Activated CD4-positive, alpha-beta T cell treated with anti-CD3 and anti-CD28 coated beads, Interleukin-2, amount 10 ng/mL, durations not matched to agents 7 days and 5 days (primary cell): ENCODE data around the gene CFAP74. TPM values are rescaled to one million over a fixed set of nuclear protein-coding genes. Genes with fewer than 3 reads are reported as not detected.
"Not testable (repeated sequence)": the region's sequence is repeated elsewhere in the genome, so short reads cannot be mapped to it uniquely, and the experiment has no call there.

Source experiments
- CTCF ChIA-PET: fragments of 350-600 bp; sonication (Branson Sonifier 250); formaldehyde crosslinking; loops from one replicate; lab custom pipeline; 2021; ENCODE audit warnings: antibody characterized with exemption; lab: Charles Lee
- POLR2A ChIA-PET: fragments of 350-600 bp; sonication (Branson Sonifier 250); formaldehyde crosslinking; loops from one replicate; lab custom pipeline; 2021; ENCODE audit warnings: antibody characterized with exemption; lab: Charles Lee
- DNase-seq: peaks from one replicate; pipeline ENCODE4 v3.0.0-alpha.2; 2020
- H3K27ac Mint-ChIP-seq: one replicate; pipeline ENCODE4 v1.8.0; 2021; ENCODE audit warnings: mild to moderate bottlenecking, moderate library complexity, mixed read lengths
- H3K27me3 Mint-ChIP-seq: one replicate; pipeline ENCODE4 v1.8.0; 2021; ENCODE audit warnings: mixed read lengths
- H3K36me3 Mint-ChIP-seq: one replicate; pipeline ENCODE4 v1.8.0; 2021; ENCODE audit warnings: low read depth, mixed read lengths
- H3K4me1 Mint-ChIP-seq: one replicate; pipeline ENCODE4 v1.8.0; 2021; ENCODE audit warnings: mixed read lengths
- H3K4me3 Mint-ChIP-seq: one replicate; pipeline ENCODE4 v1.8.0; 2021; ENCODE audit warnings: mild to moderate bottlenecking, moderate library complexity, mixed read lengths
- H3K9me3 Mint-ChIP-seq: one replicate; pipeline ENCODE4 v1.8.0; 2021; ENCODE audit warnings: mixed read lengths
- total RNA-seq, 2 experiments: library from RNA; stranded (reverse); gene quantifications; one replicate each; pipeline ENCODE4 v1.2.3, GENCODE V29; 2021

Gene CFAP74
- total RNA-seq, 2 experiments from 2014 or later: not detected

DNA sequence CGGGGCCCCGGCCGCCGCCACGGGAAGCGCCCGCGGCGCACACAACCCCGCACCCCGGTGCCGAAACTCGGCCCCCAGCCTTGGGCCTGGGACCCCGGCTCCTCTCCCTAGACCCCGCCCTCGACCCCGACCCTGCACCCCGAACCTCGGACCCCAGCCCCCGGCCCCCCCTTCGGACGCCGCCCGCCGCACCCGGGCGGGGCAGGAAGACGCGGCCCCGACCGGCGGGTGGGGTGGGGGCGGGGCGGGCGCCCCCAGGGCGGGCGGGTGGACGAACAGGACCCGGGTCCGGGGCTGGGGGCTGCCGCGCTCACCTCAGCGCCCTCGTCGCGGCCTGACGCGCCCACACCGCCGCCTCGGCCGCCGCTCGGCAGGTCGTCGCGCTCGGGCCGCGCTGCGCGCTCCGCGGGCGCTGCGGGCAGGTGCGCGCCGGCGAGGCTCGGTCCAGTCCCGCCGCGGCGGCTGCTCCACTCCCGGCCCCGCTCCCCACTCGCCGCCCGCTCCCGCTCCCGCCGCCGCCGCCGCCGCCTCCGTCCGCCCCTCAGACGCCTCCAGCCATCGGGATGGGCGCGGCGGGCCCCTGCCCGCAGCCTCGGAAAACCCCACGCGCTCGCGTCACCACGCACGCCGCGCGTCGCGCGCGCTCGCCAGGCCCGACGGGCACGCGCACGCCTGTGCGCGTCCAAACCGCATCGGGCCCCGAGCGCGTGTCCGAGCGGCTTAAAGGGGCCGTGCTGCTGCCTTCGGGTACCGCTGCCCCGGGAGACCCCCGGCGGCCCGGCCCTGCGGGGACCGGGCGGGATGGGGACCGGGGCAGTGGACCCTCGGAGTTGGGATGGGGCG lies 112.9 kb downstream of the CFAP74 start, which contains the start of gene GNB1:
Gene GNB1, minus strand, starts transcription at position 582 of the 843 bp plus-strand sequence. CDS start 65,634 bp downstream, outside the sequence.
- Mint-ChIP-seq H3K27ac (peak within 1 kb of the TSS; percentile 94), H3K4me3 (peak within 1 kb of the TSS; percentile 84), H3K9me3 (no peaks in the 10 kb centered on the region), H3K36me3 (peaks cover 24% of the 10 kb centered on the region), H3K27me3 (no peaks in the 10 kb centered on the region), H3K4me1 (peaks cover 52% of the 10 kb centered on the region)
- ChIA-PET POLR2A (no interaction called here), CTCF (interaction anchor here (1.9 kb wide), 1 partner anchor 15 kb away, joined by 8 read pairs; no protein-coding TSS in a partner anchor)
- peak; percentile 84 for DNase-seq

DNA sequence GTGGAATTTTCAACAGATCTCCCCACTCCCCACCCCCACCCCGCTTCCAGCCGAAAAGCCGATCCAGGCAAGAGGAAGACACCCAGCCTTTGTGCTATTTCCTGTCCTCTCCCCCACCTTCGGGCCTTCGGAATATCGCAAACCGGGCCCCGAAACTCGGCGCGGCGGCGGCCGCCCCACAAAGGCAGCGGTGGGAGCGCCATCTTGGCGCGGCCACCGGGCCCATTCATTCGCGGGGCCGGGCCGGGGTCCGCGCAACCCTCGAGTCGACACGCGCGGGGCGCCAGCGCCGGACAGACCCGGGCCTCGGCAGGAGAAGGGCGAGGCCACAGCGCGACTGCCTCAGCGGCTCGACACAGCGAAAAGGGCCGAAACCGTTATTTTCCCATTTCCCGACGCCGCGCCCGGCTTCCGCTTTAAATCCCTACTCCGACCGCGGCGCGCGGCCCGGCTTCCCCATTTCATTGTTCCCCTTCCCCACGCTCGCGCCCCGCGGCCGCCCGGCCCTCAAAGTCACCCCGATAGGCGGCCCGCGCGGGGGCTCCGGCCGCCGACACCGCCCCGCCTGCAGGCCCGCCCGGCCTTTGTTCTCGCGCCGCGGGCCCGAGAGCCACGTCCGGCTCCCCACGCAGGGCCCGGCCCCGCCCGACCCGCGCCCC lies 113.6 kb downstream of the CFAP74 start:
- peak overlapping the region; percentile 84 for H3K4me3 Mint-ChIP-seq
- peak; percentile 46 for DNase-seq
- no peaks in the 10 kb centered on the region for H3K9me3 Mint-ChIP-seq
- CTCF ChIA-PET: interaction anchor here (0.8 to 1.8 kb wide), 3 partner anchors 12 to 31 kb away, joined by 3 to 6 read pairs (median 3); no protein-coding TSS in a partner anchor
- peak overlapping the region; percentile 93 for H3K27ac Mint-ChIP-seq
- peaks cover 24% of the 10 kb centered on the region for H3K36me3 Mint-ChIP-seq
- POLR2A ChIA-PET: no interaction called here
- H3K27me3 Mint-ChIP-seq: no peaks in the 10 kb centered on the region
- peaks cover 51% of the 10 kb centered on the region for H3K4me1 Mint-ChIP-seq

DNA sequence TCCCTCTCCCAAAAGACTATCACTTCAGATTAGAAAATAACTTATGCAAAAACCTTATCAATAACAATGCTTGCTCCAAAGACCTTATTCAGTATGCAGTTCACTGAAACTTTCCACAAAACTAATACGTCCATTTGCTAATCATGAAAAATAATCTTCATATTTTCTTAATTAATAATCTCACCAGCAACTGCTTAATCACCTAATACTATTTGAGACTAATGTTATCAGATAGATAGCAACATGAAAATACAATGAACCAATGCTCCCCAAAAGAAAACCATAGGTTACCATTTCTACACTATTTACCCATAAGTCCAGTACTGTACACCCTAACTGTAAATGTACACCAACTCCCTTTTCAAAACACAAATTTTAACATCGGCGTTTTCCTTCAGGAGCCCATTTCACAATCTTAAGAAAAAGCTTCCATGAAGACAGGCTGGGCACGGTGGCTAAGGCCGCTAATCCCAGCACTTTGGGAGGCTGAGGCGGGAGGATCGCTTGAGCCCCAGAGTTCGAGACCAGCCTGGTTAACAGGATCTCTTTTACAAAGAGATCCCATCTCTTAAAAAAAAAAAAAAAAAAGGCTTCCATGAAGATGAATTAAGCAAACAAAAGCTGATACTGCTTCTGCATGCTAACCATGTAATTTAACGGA lies 114.4 kb downstream of the CFAP74 start:
- H3K4me1 Mint-ChIP-seq: peaks cover 47% of the 10 kb centered on the region
- POLR2A ChIA-PET: interaction anchor here (0.8 kb wide), 1 partner anchor 9 kb away, joined by 8 read pairs; no protein-coding TSS in a partner anchor

DNA sequence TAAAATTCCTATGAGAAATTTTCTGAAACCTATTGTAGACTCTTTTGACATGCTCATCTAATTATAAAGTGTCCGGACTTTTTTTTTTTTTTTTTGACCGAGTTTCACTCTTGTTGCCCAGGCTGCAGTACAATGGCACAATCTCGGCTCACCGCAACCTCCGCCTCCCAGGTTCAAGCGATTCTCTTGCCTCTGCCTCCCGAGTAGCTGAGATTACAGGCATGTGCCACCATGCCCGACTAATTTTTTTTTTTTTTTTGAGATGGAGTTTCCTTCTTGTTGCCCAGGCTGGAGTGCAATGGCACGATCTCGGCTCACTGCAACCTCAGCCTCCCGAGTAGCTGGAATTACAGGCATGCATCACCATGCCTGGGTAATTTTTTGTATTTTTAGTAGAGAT lies 119.7 kb downstream of the CFAP74 start:
- POLR2A ChIA-PET, H3K4me3 Mint-ChIP-seq, H3K9me3 Mint-ChIP-seq, H3K27me3 Mint-ChIP-seq, H3K27ac Mint-ChIP-seq, DNase-seq, CTCF ChIA-PET: not testable (repeated sequence)
- peaks cover 58% of the 10 kb centered on the region for H3K4me1 Mint-ChIP-seq
- H3K36me3 Mint-ChIP-seq: peaks cover 34% of the 10 kb centered on the region

More for the DNA sequence above, 114.4 kb downstream of the CFAP74 start:
- peaks cover 26% of the 10 kb centered on the region for H3K36me3 Mint-ChIP-seq
- CTCF ChIA-PET: interaction anchor here (0.6 to 1.9 kb wide), 5 partner anchors 11 to 59 kb away, joined by 3 to 6 read pairs (median 3); no protein-coding TSS in a partner anchor
- H3K27me3 Mint-ChIP-seq: no peaks in the 10 kb centered on the region
- H3K4me3 Mint-ChIP-seq: peak overlapping the region; percentile 84
- DNase-seq: no peak
- no peaks in the 10 kb centered on the region for H3K9me3 Mint-ChIP-seq
- H3K27ac Mint-ChIP-seq: peak overlapping the region; percentile 93

DNA sequence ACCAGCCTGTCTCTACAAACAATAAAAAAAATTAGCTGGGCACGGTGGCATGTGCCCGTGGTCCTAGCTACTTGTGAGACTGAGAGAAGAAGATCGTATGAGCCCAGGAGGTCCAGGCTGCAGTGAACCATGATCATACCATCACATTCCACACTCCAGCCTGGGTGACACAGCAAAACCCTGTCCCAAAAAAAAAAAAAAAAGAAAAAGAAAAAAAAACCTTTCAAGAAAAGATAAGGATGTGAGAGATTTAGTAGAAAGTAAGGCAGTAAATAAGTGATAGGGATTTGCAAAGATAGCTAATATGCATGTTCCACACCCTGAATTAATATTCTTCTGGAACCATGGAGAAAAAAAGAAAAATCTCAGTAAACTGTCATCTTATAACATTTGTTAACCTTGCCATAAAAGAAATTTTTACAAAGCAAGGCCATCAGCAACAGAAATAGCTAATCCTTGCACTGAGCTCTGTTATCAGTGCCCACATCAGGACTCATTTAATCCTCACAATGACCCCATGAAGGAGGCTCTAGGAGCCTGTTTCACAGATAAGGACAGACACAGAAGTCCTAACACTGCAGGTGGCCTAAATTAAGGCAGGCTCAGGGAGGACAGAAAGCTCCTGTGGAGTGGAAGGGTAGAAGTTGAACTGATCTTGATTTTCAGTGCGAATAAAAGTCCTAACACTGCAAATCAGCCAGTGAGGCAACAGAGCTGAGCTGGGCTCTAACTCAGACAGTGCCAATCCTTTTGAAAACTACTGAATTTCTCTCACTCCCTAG lies 120.3 kb downstream of the CFAP74 start:
- CTCF ChIA-PET: interaction anchor here (0.6 to 1.4 kb wide), 2 partner anchors 12 to 942 kb away, joined by 3 to 5 read pairs; no protein-coding TSS in a partner anchor
- peak overlapping the region; percentile 25 for H3K27ac Mint-ChIP-seq

DNA sequence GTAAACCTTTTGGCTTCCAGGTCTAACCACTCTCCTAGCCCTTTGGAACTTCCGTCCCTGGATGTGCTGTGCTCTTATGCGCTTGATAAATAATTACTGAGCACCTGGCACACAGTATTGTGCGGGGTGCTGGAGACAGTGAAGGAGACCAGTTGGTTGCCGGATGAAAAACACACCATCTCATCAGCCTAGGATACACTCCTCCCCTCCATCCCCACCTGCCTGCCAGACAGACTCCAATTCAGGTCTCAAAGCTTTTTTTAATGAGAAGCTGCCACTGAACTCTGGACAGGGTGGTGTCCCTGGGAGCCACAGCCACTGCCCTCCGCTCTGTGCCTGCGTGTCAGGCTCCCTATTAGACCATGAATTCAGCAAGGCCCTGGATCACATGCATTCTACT lies 121.9 kb downstream of the CFAP74 start:
- POLR2A ChIA-PET: no interaction called here
- DNase-seq: no peak
- H3K4me3 Mint-ChIP-seq: no peak overlapping the region
- no peak overlapping the region for H3K27ac Mint-ChIP-seq
- CTCF ChIA-PET: interaction anchor here (0.9 kb wide), 1 partner anchor 12 kb away, joined by 3 read pairs; no protein-coding TSS in a partner anchor
- no peaks in the 10 kb centered on the region for H3K27me3 Mint-ChIP-seq
- peaks cover 32% of the 10 kb centered on the region for H3K36me3 Mint-ChIP-seq
- H3K4me1 Mint-ChIP-seq: peaks cover 53% of the 10 kb centered on the region
- H3K9me3 Mint-ChIP-seq: no peaks in the 10 kb centered on the region

More for the DNA sequence above, 120.3 kb downstream of the CFAP74 start:
- POLR2A ChIA-PET: no interaction called here
- Mint-ChIP-seq H3K4me1 (peaks cover 58% of the 10 kb centered on the region), H3K4me3 (no peak overlapping the region), H3K36me3 (peaks cover 37% of the 10 kb centered on the region), H3K27me3 (no peaks in the 10 kb centered on the region), H3K9me3 (no peaks in the 10 kb centered on the region)
- no peak for DNase-seq

DNA sequence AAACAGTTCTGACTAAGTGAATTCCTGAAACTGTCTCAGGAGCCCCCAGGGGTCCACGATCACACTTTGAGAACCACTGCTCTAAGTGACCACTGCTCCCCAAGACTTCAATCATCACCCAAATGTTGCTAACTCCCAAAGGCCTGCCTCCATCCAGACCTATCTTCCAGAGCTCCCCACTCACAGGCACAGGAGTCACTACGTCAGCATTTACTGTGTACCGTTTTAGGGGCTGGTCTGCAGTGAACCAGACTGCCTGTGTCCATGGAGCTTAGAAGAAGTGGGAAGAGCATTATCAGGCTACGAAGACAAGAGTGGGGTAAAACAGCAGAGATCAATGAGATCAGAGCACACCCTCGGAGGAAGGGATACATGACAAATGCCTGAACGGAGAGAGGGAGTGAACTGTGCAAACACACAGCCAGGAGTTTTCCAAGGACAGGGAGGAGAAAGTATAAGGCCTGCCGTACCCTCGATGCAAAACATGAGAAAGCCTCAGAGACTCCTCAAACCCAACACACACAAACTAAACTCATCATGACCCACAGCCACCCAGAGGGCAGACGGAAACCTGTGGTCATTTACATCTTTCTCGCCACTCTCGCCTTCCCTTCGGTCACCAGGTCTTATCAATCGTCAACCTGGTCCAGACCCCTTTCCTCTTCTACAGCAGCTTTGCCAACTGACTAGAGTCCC lies 122.8 kb downstream of the CFAP74 start:
- peaks cover 37% of the 10 kb centered on the region for H3K36me3 Mint-ChIP-seq
- no peaks in the 10 kb centered on the region for H3K9me3 Mint-ChIP-seq
- H3K27me3 Mint-ChIP-seq: no peaks in the 10 kb centered on the region
- H3K4me1 Mint-ChIP-seq: peaks cover 56% of the 10 kb centered on the region
- no peak overlapping the region for H3K4me3 Mint-ChIP-seq
- CTCF ChIA-PET: interaction anchor here (0.7 kb wide), 1 partner anchor 303 kb away, joined by 5 read pairs; no protein-coding TSS in a partner anchor
- no peak overlapping the region for H3K27ac Mint-ChIP-seq
- POLR2A ChIA-PET: no interaction called here
- no peak for DNase-seq

DNA sequence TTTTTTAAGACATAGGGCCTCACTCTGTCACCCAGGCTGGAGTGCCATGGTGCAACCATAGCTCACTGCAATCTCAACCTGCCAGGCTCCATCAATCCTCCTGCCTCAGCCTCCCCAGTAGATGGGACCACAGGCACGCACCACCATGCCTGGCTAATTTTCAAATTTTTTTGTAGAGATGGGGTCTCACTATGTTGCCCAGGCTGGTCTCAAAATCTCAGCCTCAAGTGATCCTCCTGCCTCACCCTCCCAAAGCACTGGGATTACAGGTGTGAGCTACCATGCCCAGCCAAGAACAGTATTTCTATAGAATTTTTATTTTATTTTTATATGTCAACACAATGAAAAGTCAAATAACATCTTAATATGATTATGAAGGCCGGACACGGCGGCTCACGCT lies 123.6 kb downstream of the CFAP74 start:
- ChIA-PET POLR2A (no interaction called here), CTCF (interaction anchor here (0.5 kb wide), 1 partner anchor 199 kb away, joined by 3 read pairs; no protein-coding TSS in a partner anchor)
- Mint-ChIP-seq H3K4me3 (no peak overlapping the region), H3K36me3 (peaks cover 44% of the 10 kb centered on the region), H3K4me1 (peaks cover 61% of the 10 kb centered on the region), H3K27me3 (no peaks in the 10 kb centered on the region), H3K9me3 (no peaks in the 10 kb centered on the region), H3K27ac (no peak overlapping the region)
- no peak for DNase-seq

DNA sequence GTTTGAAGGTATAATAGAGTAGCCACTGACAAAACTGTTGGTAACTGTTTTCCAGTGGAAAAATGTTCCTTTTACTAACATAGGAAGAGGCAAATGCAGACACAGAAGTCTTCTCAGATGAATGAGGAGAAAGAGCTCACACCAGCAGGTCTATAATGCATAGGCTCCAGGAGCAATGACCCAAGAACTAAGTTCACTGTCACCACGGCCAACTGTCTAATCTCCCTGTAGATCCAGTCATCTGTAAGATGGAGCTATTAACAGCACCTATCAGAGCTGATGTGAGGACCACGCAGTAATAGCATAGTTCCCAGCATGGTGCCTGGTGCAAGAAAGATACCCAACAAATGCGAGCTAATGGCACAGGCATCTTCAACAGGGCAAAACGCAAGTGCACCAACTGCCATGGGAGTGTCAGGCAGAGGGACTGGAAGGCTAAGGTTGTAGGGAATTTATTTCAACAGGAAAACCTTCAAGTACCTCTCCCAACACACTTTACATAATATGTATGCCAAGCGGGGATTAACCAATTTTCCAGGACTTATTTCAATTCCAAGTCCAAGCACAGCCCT lies 125.6 kb downstream of the CFAP74 start:
- H3K27me3 Mint-ChIP-seq: no peaks in the 10 kb centered on the region
- ChIA-PET POLR2A (no interaction called here), CTCF (interaction anchor here (0.8 to 1.0 kb wide), 4 partner anchors 12 to 28 kb away, joined by 3 read pairs; no protein-coding TSS in a partner anchor)
- H3K36me3 Mint-ChIP-seq: peaks cover 50% of the 10 kb centered on the region
- no peak for DNase-seq
- no peaks in the 10 kb centered on the region for H3K9me3 Mint-ChIP-seq
- H3K27ac Mint-ChIP-seq: peak overlapping the region; percentile 28
- peaks cover 49% of the 10 kb centered on the region for H3K4me1 Mint-ChIP-seq
- H3K4me3 Mint-ChIP-seq: no peak overlapping the region

DNA sequence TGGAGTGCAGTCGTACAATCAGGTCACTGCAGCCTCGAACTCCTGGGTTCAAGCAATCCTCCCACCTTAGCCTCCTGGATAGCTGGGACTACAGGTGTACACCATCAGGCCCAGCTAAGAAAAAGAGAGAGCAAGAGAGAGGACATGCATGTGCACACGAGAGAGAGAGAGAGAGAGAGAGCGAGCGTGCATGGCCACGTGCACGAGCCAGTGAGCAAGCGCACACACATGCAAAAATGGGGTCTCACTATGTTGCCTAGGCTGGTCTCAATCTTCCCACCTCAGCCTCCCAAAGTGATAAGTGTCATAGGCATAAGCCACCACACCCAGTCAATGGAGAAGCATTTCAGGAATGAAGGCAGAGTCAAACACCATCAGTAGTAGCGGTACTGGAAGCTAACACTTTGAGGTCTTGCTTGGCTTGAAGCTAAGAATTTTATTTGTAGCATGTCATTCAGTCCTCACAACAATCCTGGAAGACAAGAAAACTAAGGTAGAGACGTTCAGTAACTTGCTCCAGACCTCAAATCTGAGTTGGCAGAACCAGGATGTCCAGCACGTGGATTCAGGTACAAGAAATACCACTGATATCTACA lies 127.2 kb downstream of the CFAP74 start:
- POLR2A ChIA-PET: no interaction called here
- no peak overlapping the region for H3K4me3 Mint-ChIP-seq

More for the DNA sequence above, 127.2 kb downstream of the CFAP74 start:
- Mint-ChIP-seq H3K27me3 (no peaks in the 10 kb centered on the region), H3K4me1 (peaks cover 55% of the 10 kb centered on the region), H3K36me3 (peaks cover 58% of the 10 kb centered on the region), H3K9me3 (no peaks in the 10 kb centered on the region), H3K27ac (no peak overlapping the region)
- no peak for DNase-seq
- CTCF ChIA-PET: interaction anchor here (1.2 kb wide), 2 partner anchors 9 to 12 kb away, joined by 3 to 6 read pairs; no protein-coding TSS in a partner anchor
